GM23338 (cell line): ENCODE measurements around the gene CPNE7. TPM values are rescaled to one million over a fixed set of nuclear protein-coding genes. Genes with fewer than 3 reads are reported as not detected.

Experiments used
- ATAC-seq: fragments of 200-7000 bp; cut with Tn5 transposase; 3 replicates; pipeline ENCODE4 v1.9.1; 2020
- DNase-seq: peaks from one replicate; pipeline ENCODE4 v3.0.0-alpha.2; 2015; ENCODE audit warnings: low spot score
- H2AFZ ChIP-seq: fragments of 200-600 bp; sonication (generic); 2 replicates; pipeline ENCODE4 v1.8.0; 2016; ENCODE audit warnings: antibody characterized with exemption, mild to moderate bottlenecking, moderate library complexity
- H3F3A ChIP-seq: fragments of 200-600 bp; sonication (generic); replicated peaks from 2 replicates; pipeline ENCODE4 v1.8.0; 2017; ENCODE audit warnings: antibody characterized with exemption, mixed run types, low read depth
- H3K27ac ChIP-seq: fragments of 200-600 bp; sonication (generic); 2 replicates; pipeline ENCODE4 v1.6.1; 2016; ENCODE audit warnings: low read depth
- H3K27me3 ChIP-seq: fragments of 200-600 bp; sonication (generic); 2 replicates; pipeline ENCODE4 v1.8.0; 2016; ENCODE audit warnings: mild to moderate bottlenecking, mixed run types, moderate library complexity; ENCODE audit not compliant: insufficient read depth
- H3K36me3 ChIP-seq: fragments of 200-600 bp; sonication (generic); 2 replicates; pipeline ENCODE4 v1.8.0; 2016; ENCODE audit warnings: mild to moderate bottlenecking; ENCODE audit not compliant: insufficient read depth
- H3K4me1 ChIP-seq: fragments of 200-600 bp; sonication (generic); 2 replicates; pipeline ENCODE4 v1.8.0; 2016; ENCODE audit warnings: mild to moderate bottlenecking, moderate library complexity; ENCODE audit not compliant: insufficient read depth
- H3K4me2 ChIP-seq: fragments of 200-600 bp; sonication (generic); 2 replicates; pipeline ENCODE4 v1.7.1; 2017; ENCODE audit warnings: mixed run types
- H3K4me3 ChIP-seq: fragments of 200-600 bp; sonication (generic); 2 replicates; pipeline ENCODE4 v1.6.1; 2016; ENCODE audit warnings: mixed run types
- H3K79me2 ChIP-seq: fragments of 200-600 bp; sonication (generic); replicated peaks from 2 replicates; pipeline ENCODE4 v1.8.0; 2017; ENCODE audit warnings: mild to moderate bottlenecking; ENCODE audit not compliant: insufficient read depth
- H3K9me2 ChIP-seq: fragments of 200-600 bp; sonication (generic); 2 replicates; pipeline ENCODE4 v1.8.0; 2017; ENCODE audit not compliant: insufficient read depth
- H4K20me1 ChIP-seq: fragments of 200-600 bp; sonication (generic); replicated peaks from 2 replicates; pipeline ENCODE4 v1.8.0; 2017; ENCODE audit warnings: mild to moderate bottlenecking; ENCODE audit not compliant: insufficient read depth
- H3K27ac Mint-ChIP-seq: 2 replicates; pipeline ENCODE4 v1.8.0; 2020; ENCODE audit warnings: inconsistent platforms, mild to moderate bottlenecking, moderate library complexity, mixed read lengths
- H3K27me3 Mint-ChIP-seq: 3 replicates; pipeline ENCODE4 v1.8.0; 2022; ENCODE audit warnings: low read depth, mild to moderate bottlenecking, moderate library complexity, mixed read lengths, inconsistent platforms; ENCODE audit not compliant: insufficient read depth, poor library complexity
- H3K36me3 Mint-ChIP-seq: 3 replicates; pipeline ENCODE4 v1.8.0; 2021; ENCODE audit warnings: low read depth, mild to moderate bottlenecking, inconsistent platforms, moderate library complexity, mixed read lengths
- H3K4me1 Mint-ChIP-seq: 3 replicates; pipeline ENCODE4 v1.8.0; 2020; ENCODE audit warnings: mild to moderate bottlenecking, inconsistent platforms, mixed read lengths
- H3K4me3 Mint-ChIP-seq: 3 replicates; pipeline ENCODE4 v1.8.0; 2021; ENCODE audit warnings: moderate library complexity, mild to moderate bottlenecking, inconsistent platforms, mixed read lengths
- H3K9me3 Mint-ChIP-seq: 3 replicates; pipeline ENCODE4 v1.8.0; 2020; ENCODE audit warnings: moderate library complexity, mild to moderate bottlenecking, inconsistent platforms, mixed read lengths
- CREB1 ChIP-seq: fragments of 250-450 bp; sonication (Bioruptor Pico); IDR thresholded peaks from 2 replicates; pipeline ENCODE4 v1.5.0; 2020; ENCODE audit warnings: low read depth, mild to moderate bottlenecking, moderate library complexity
- CTCF ChIP-seq, 2 experiments: fragments of 200-600 bp in 1 of 2; sonication (generic) in 1 of 2; conservative IDR thresholded peaks; 2 replicates each; pipeline versions ENCODE4 v1.5.1 to v1.6.1; 2016 to 2017; ENCODE audit warnings: antibody characterized with exemption in 2 of 2, low read depth in 2 of 2, mild to moderate bottlenecking in 2 of 2, moderate library complexity in 1 of 2
- ETS1 ChIP-seq: IDR thresholded peaks from 2 replicates; pipeline ENCODE4 v1.6.1; 2016; ENCODE audit warnings: antibody characterized with exemption
- JUNB ChIP-seq: IDR thresholded peaks from one replicate; pipeline ENCODE4 v1.6.1; 2016; ENCODE audit warnings: antibody characterized with exemption; ENCODE audit not compliant: unreplicated experiment
- NANOG ChIP-seq: IDR thresholded peaks from 2 replicates; pipeline ENCODE4 v1.6.1; 2016; ENCODE audit warnings: antibody characterized with exemption, borderline replicate concordance
- POLR2AphosphoS5 ChIP-seq: IDR thresholded peaks from 2 replicates; pipeline ENCODE4 v1.6.1; 2016; ENCODE audit warnings: antibody characterized with exemption, low read depth
- ZNF462 ChIP-seq: fragments of 250-450 bp; sonication (Bioruptor Pico); IDR thresholded peaks from 2 replicates; pipeline ENCODE4 v1.5.0; 2020; ENCODE audit warnings: mild to moderate bottlenecking, moderate library complexity
- polyA plus RNA-seq: library from polyadenylated mRNA; unstranded; fragments of >200 nt; fragmentation: Nextera tagmentation; extraction: Ambion mirVana; gene quantifications from 2 replicates; pipeline ENCODE4 v1.2.1, GENCODE V29; 2016
- total RNA-seq: library from RNA; depleted of rRNA; stranded (reverse); fragments of >200 nt; shearing (Covaris generic); gene quantifications from 2 replicates; pipeline ENCODE4 v1.2.3, GENCODE V29; 2014

CPNE7 gene
- total and polyA plus RNA-seq, 2 experiments from 2014 or later = 11.2 to 15.7 TPM

GRCh38 chr16:89637379-89637778 lies 61.8 kb downstream of the CPNE7 start:
- no peaks in the 10 kb centered on the region for H3K9me3 Mint-ChIP-seq
- Histone ChIP-seq H3K27ac (no peak overlapping the region), H3K4me2 (no peak overlapping the region), H3K4me3 (no peak overlapping the region), H3K4me1 (no peaks in the 10 kb centered on the region), H2AFZ (no peak overlapping the region), H3K36me3 (no peaks in the 10 kb centered on the region), H3F3A (no peaks in the 10 kb centered on the region; the same call in 1 of the 2 replicates), H4K20me1 (no peaks in the 10 kb centered on the region), H3K79me2 (no peaks in the 10 kb centered on the region), H3K27me3 (no peaks in the 10 kb centered on the region), H3K9me2 (no peaks in the 10 kb centered on the region)
- H3K4me3 Mint-ChIP-seq = no peak overlapping the region
- no peak overlapping the region for H3K27ac Mint-ChIP-seq
- ATAC-seq (no peak), DNase-seq (no peak)
- peaks cover 6% of the 10 kb centered on the region; the same call in 2 of the 3 replicates for H3K4me1 Mint-ChIP-seq
- no peak for TF ChIP-seq NANOG
- TF ChIP-seq POLR2AphosphoS5 = no peak
- no peak for TF ChIP-seq CTCF (conservative IDR thresholded peaks at IDR 0.05; ENCODE audit: low read depth in 2 of 2)
- no peak for TF ChIP-seq ETS1
- H3K27me3 Mint-ChIP-seq = peaks cover 15% of the 10 kb centered on the region
- no peaks in the 10 kb centered on the region for H3K36me3 Mint-ChIP-seq

- H3K27ac Mint-ChIP-seq = no peak overlapping the region
These were observed 62.9 kb downstream of the CPNE7 start for GRCh38 chr16:89638455-89638854.

More at GRCh38 chr16:89638455-89638854, 62.9 kb downstream of the CPNE7 start:
- Histone ChIP-seq H3K79me2 (no peaks in the 10 kb centered on the region), H3K36me3 (no peaks in the 10 kb centered on the region), H3F3A (peaks cover 4% of the 10 kb centered on the region; the same call in 1 of the 2 replicates), H3K4me2 (no peak overlapping the region), H2AFZ (no peak overlapping the region), H3K27ac (no peak overlapping the region), H3K9me2 (no peaks in the 10 kb centered on the region), H3K4me3 (no peak overlapping the region), H3K27me3 (no peaks in the 10 kb centered on the region), H4K20me1 (0 out of 2 replicates have a peak, but pooled peaks cover 3% of the 10 kb centered on the region), H3K4me1 (no peaks in the 10 kb centered on the region)
- H3K9me3 Mint-ChIP-seq = no peaks in the 10 kb centered on the region
- no peak for DNase-seq
- TF ChIP-seq JUNB = no peak
- no peak for TF ChIP-seq POLR2AphosphoS5
- TF ChIP-seq ETS1 = no peak
- TF ChIP-seq CREB1 (CRISPR knock-in tag) = no peak
- TF ChIP-seq ZNF462 = no peak
- no peak overlapping the region for H3K4me3 Mint-ChIP-seq
- peaks cover 6% of the 10 kb centered on the region; the same call in 2 of the 3 replicates for H3K4me1 Mint-ChIP-seq
- ATAC-seq = no peak
- peaks cover 17% of the 10 kb centered on the region for H3K27me3 Mint-ChIP-seq
- H3K36me3 Mint-ChIP-seq = no peaks in the 10 kb centered on the region
